ENCODE data around the gene LDLRAD4. TPM values are rescaled to one million over a fixed set of nuclear protein-coding genes. Genes with fewer than 3 reads are reported as not detected.
"Not testable (repeated sequence)": the region's sequence is repeated elsewhere in the genome, so short reads cannot be mapped to it uniquely, and the experiment has no call there.

LDLRAD4 gene
- polyA plus RNA-seq, 1 of the 3 experiments (the other 2 are of a cell fraction) = 0.16 TPM

- no peak overlapping the region for H2AFZ ChIP-seq (ENCODE audit: low read depth)
- no peaks in the 10 kb centered on the region for H3K79me2 ChIP-seq (ENCODE audit: insufficient read depth)
- WGBS (ENCODE audit: low lambda C conversion rate) = 83% methylated on average over 25 of the region's 26 CpGs
- TF ChIP-seq MAX (IDR thresholded peaks at IDR 0.05; ENCODE audit: low read depth) = no peak
- TF ChIP-seq CHD2 (IDR thresholded peaks at IDR 0.05; ENCODE audit: low read length, partially characterized antibody) = no peak
- no peak for TF ChIP-seq GABPA (IDR thresholded peaks at IDR 0.05; ENCODE audit: low read depth)
- no peak for TF ChIP-seq ELF1 (IDR thresholded peaks at IDR 0.05)
- no peak for TF ChIP-seq RFX5 (IDR thresholded peaks at IDR 0.05; ENCODE audit: low read length)
- TF ChIP-seq NRF1 (IDR thresholded peaks at IDR 0.05; ENCODE audit: low read depth, low read length) = no peak
- TF ChIP-seq SIN3A (IDR thresholded peaks at IDR 0.05; ENCODE audit: borderline replicate concordance, low read depth, low read length) = no peak
- no peak for TF ChIP-seq GATA2 (CRISPR knock-in tag; IDR thresholded peaks at IDR 0.05)
- no peak for DNase-seq
- CTCF ChIA-PET = interaction anchor here (0.7 kb wide), 1 partner anchor 10 kb away, joined by 3 read pairs; no protein-coding TSS in a partner anchor
- POLR2A ChIA-PET = no interaction called here
- H3K27me3 ChIP-seq (ENCODE audit: insufficient read depth) = no peaks in the 10 kb centered on the region
- H3K36me3 ChIP-seq (replicated peaks in 1 of 2; ENCODE audit: control insufficient read depth in 1 of 2, insufficient read depth in 2 of 2, low read length in 1 of 2) = no peaks in the 10 kb centered on the region
- no peaks in the 10 kb centered on the region for H3K9me3 ChIP-seq
- H3K9me2 ChIP-seq = no peaks in the 10 kb centered on the region
- no peaks in the 10 kb centered on the region for H4K20me1 ChIP-seq (ENCODE audit: insufficient read depth)
- H3K9ac ChIP-seq = no peak overlapping the region
- H3K4me1 ChIP-seq (ENCODE audit: control insufficient read depth in 1 of 2, insufficient read depth in 2 of 2, low read depth in 1 of 2, low read length in 1 of 2) = peaks cover 0 to 49% of the 10 kb centered on the region in 2 experiments; a peak in 1 of 4 replicates
- no peak overlapping the region for H3K4me3 ChIP-seq (ENCODE audit: low read depth in 2 of 2, low read length in 1 of 2)
- no peak overlapping the region for H3K4me2 ChIP-seq
- H3F3A ChIP-seq (replicated peaks; ENCODE audit: insufficient read depth) = no peaks in the 10 kb centered on the region
- H3K27ac ChIP-seq (ENCODE audit: low read depth in 2 of 2, low read length in 1 of 2) = no peak overlapping the region
Measured at GRCh38 chr18:13261661-13262357, 43.2 kb downstream of the LDLRAD4 start.

- H3K9ac ChIP-seq; H4K20me1 ChIP-seq (ENCODE audit: insufficient read depth); POLR2A ChIA-PET; H3K36me3 ChIP-seq (replicated peaks in 1 of 2; ENCODE audit: control insufficient read depth in 1 of 2, insufficient read depth in 2 of 2, low read length in 1 of 2); H3K9me2 ChIP-seq; H3K27me3 ChIP-seq (ENCODE audit: insufficient read depth); H3K9me3 ChIP-seq; H3K79me2 ChIP-seq (ENCODE audit: insufficient read depth); DNase-seq; H3K4me3 ChIP-seq (ENCODE audit: low read depth in 2 of 2, low read length in 1 of 2); H3K4me2 ChIP-seq; H3F3A ChIP-seq (replicated peaks; ENCODE audit: insufficient read depth); H2AFZ ChIP-seq (ENCODE audit: low read depth); H3K27ac ChIP-seq (ENCODE audit: low read depth in 2 of 2, low read length in 1 of 2); CTCF ChIA-PET: not testable (repeated sequence)
- peaks cover 0 to 52% of the 10 kb centered on the region in 2 experiments; a peak in 2 of 4 replicates for H3K4me1 ChIP-seq (ENCODE audit: control insufficient read depth in 1 of 2, insufficient read depth in 2 of 2, low read depth in 1 of 2, low read length in 1 of 2)
- WGBS (ENCODE audit: low lambda C conversion rate) = 85% methylated on average over 14 of the region's 33 CpGs
Measured at GRCh38 chr18:13262358-13262680, 43.8 kb downstream of the LDLRAD4 start.

GRCh38 chr18:13262839-13263691, 44.5 kb downstream of the LDLRAD4 start:
- H3K9ac ChIP-seq = no peak overlapping the region
- no peak overlapping the region for H3K4me3 ChIP-seq (ENCODE audit: low read depth in 2 of 2, low read length in 1 of 2)
- 73% methylated on average over 7 of the region's 50 CpGs for WGBS (ENCODE audit: low lambda C conversion rate)
- H3K4me1 ChIP-seq (ENCODE audit: control insufficient read depth in 1 of 2, insufficient read depth in 2 of 2, low read depth in 1 of 2, low read length in 1 of 2) = peaks cover 7 to 60% of the 10 kb centered on the region in 2 experiments; a peak in 2 of 4 replicates
- H3K36me3 ChIP-seq (replicated peaks in 1 of 2; ENCODE audit: control insufficient read depth in 1 of 2, insufficient read depth in 2 of 2, low read length in 1 of 2) = no peaks in the 10 kb centered on the region
- H3K9me2 ChIP-seq = no peaks in the 10 kb centered on the region
- no peak for DNase-seq
- H3K27ac ChIP-seq (ENCODE audit: low read depth in 2 of 2, low read length in 1 of 2) = peak overlapping the region in 1 of 2 experiments; percentile 65; a peak in 1 of 4 replicates
- H3K4me2 ChIP-seq = no peak overlapping the region
- ChIA-PET CTCF (no interaction called here), POLR2A (interaction anchor here (0.7 to 0.9 kb wide), 2 partner anchors 12 to 201 kb away, joined by 3 read pairs; no protein-coding TSS in a partner anchor)
- H3K9me3 ChIP-seq = no peaks in the 10 kb centered on the region
- H2AFZ ChIP-seq (ENCODE audit: low read depth) = no peak overlapping the region
- H4K20me1 ChIP-seq (ENCODE audit: insufficient read depth) = no peaks in the 10 kb centered on the region
- H3K79me2 ChIP-seq (ENCODE audit: insufficient read depth) = no peaks in the 10 kb centered on the region
- H3K27me3 ChIP-seq (ENCODE audit: insufficient read depth) = no peaks in the 10 kb centered on the region
- no peaks in the 10 kb centered on the region for H3F3A ChIP-seq (replicated peaks; ENCODE audit: insufficient read depth)
- no peak for TF ChIP-seq RAD21 (IDR thresholded peaks at IDR 0.05; ENCODE audit: low read length)
- TF ChIP-seq REST (IDR thresholded peaks at IDR 0.05; ENCODE audit: low read depth, low read length) = no peak
- no peak for TF ChIP-seq JUND (IDR thresholded peaks at IDR 0.05)
- no peak for TF ChIP-seq MEF2A (IDR thresholded peaks at IDR 0.05; ENCODE audit: borderline replicate concordance, low read depth)
- no peak for TF ChIP-seq GABPA (IDR thresholded peaks at IDR 0.05; ENCODE audit: low read depth)
- no peak for TF ChIP-seq MXI1 (IDR thresholded peaks at IDR 0.05; ENCODE audit: low read depth, low read length)
- no peak for TF ChIP-seq CHD2 (IDR thresholded peaks at IDR 0.05; ENCODE audit: low read length, partially characterized antibody)
- no peak for TF ChIP-seq EP300 (IDR thresholded peaks at IDR 0.05; ENCODE audit: borderline replicate concordance in 1 of 2, low read depth in 1 of 2, low read length in 1 of 2)
- TF ChIP-seq FOSL2 (IDR thresholded peaks at IDR 0.05; ENCODE audit: borderline replicate concordance, low read depth) = no peak
- TF ChIP-seq USF2 (IDR thresholded peaks at IDR 0.05; ENCODE audit: borderline replicate concordance, low read depth, low read length) = no peak

Data from SK-N-SH (cell line).